GM23338 (cell line): ENCODE measurements around the gene ABHD12. TPM values are rescaled to one million over a fixed set of nuclear protein-coding genes. Genes with fewer than 3 reads are reported as not detected.

Experiments used
- ATAC-seq: fragments of 200-7000 bp; cut with Tn5 transposase; 3 replicates; pipeline ENCODE4 v1.9.1; 2020
- DNase-seq: peaks from one replicate; pipeline ENCODE4 v3.0.0-alpha.2; 2015; ENCODE audit warnings: low spot score
- H2AFZ ChIP-seq: fragments of 200-600 bp; sonication (generic); 2 replicates; pipeline ENCODE4 v1.8.0; 2016; ENCODE audit warnings: antibody characterized with exemption, mild to moderate bottlenecking, moderate library complexity
- H3F3A ChIP-seq: fragments of 200-600 bp; sonication (generic); replicated peaks from 2 replicates; pipeline ENCODE4 v1.8.0; 2017; ENCODE audit warnings: antibody characterized with exemption, mixed run types, low read depth
- H3K27ac ChIP-seq: fragments of 200-600 bp; sonication (generic); 2 replicates; pipeline ENCODE4 v1.6.1; 2016; ENCODE audit warnings: low read depth
- H3K27me3 ChIP-seq: fragments of 200-600 bp; sonication (generic); 2 replicates; pipeline ENCODE4 v1.8.0; 2016; ENCODE audit warnings: mild to moderate bottlenecking, mixed run types, moderate library complexity; ENCODE audit not compliant: insufficient read depth
- H3K36me3 ChIP-seq: fragments of 200-600 bp; sonication (generic); 2 replicates; pipeline ENCODE4 v1.8.0; 2016; ENCODE audit warnings: mild to moderate bottlenecking; ENCODE audit not compliant: insufficient read depth
- H3K4me1 ChIP-seq: fragments of 200-600 bp; sonication (generic); 2 replicates; pipeline ENCODE4 v1.8.0; 2016; ENCODE audit warnings: mild to moderate bottlenecking, moderate library complexity; ENCODE audit not compliant: insufficient read depth
- H3K4me2 ChIP-seq: fragments of 200-600 bp; sonication (generic); 2 replicates; pipeline ENCODE4 v1.7.1; 2017; ENCODE audit warnings: mixed run types
- H3K4me3 ChIP-seq: fragments of 200-600 bp; sonication (generic); 2 replicates; pipeline ENCODE4 v1.6.1; 2016; ENCODE audit warnings: mixed run types
- H3K79me2 ChIP-seq: fragments of 200-600 bp; sonication (generic); replicated peaks from 2 replicates; pipeline ENCODE4 v1.8.0; 2017; ENCODE audit warnings: mild to moderate bottlenecking; ENCODE audit not compliant: insufficient read depth
- H3K9me2 ChIP-seq: fragments of 200-600 bp; sonication (generic); 2 replicates; pipeline ENCODE4 v1.8.0; 2017; ENCODE audit not compliant: insufficient read depth
- H4K20me1 ChIP-seq: fragments of 200-600 bp; sonication (generic); replicated peaks from 2 replicates; pipeline ENCODE4 v1.8.0; 2017; ENCODE audit warnings: mild to moderate bottlenecking; ENCODE audit not compliant: insufficient read depth
- H3K27ac Mint-ChIP-seq: 2 replicates; pipeline ENCODE4 v1.8.0; 2020; ENCODE audit warnings: inconsistent platforms, mild to moderate bottlenecking, moderate library complexity, mixed read lengths
- H3K27me3 Mint-ChIP-seq: 3 replicates; pipeline ENCODE4 v1.8.0; 2022; ENCODE audit warnings: low read depth, mild to moderate bottlenecking, moderate library complexity, mixed read lengths, inconsistent platforms; ENCODE audit not compliant: insufficient read depth, poor library complexity
- H3K36me3 Mint-ChIP-seq: 3 replicates; pipeline ENCODE4 v1.8.0; 2021; ENCODE audit warnings: low read depth, mild to moderate bottlenecking, inconsistent platforms, moderate library complexity, mixed read lengths
- H3K4me1 Mint-ChIP-seq: 3 replicates; pipeline ENCODE4 v1.8.0; 2020; ENCODE audit warnings: mild to moderate bottlenecking, inconsistent platforms, mixed read lengths
- H3K4me3 Mint-ChIP-seq: 3 replicates; pipeline ENCODE4 v1.8.0; 2021; ENCODE audit warnings: moderate library complexity, mild to moderate bottlenecking, inconsistent platforms, mixed read lengths
- H3K9me3 Mint-ChIP-seq: 3 replicates; pipeline ENCODE4 v1.8.0; 2020; ENCODE audit warnings: moderate library complexity, mild to moderate bottlenecking, inconsistent platforms, mixed read lengths
- CTCF ChIP-seq, 2 experiments: fragments of 200-600 bp in 1 of 2; sonication (generic) in 1 of 2; conservative IDR thresholded peaks; 2 replicates each; pipeline versions ENCODE4 v1.5.1 to v1.6.1; 2016 to 2017; ENCODE audit warnings: antibody characterized with exemption in 2 of 2, low read depth in 2 of 2, mild to moderate bottlenecking in 2 of 2, moderate library complexity in 1 of 2
- ZNF331 ChIP-seq: fragments of 250-450 bp; sonication (Bioruptor Pico); IDR thresholded peaks from 2 replicates; pipeline ENCODE4 v1.5.0; 2020; ENCODE audit warnings: low read depth, mild to moderate bottlenecking, moderate library complexity
- ZNF462 ChIP-seq: fragments of 250-450 bp; sonication (Bioruptor Pico); IDR thresholded peaks from 2 replicates; pipeline ENCODE4 v1.5.0; 2020; ENCODE audit warnings: mild to moderate bottlenecking, moderate library complexity
- polyA plus RNA-seq: library from polyadenylated mRNA; unstranded; fragments of >200 nt; fragmentation: Nextera tagmentation; extraction: Ambion mirVana; gene quantifications from 2 replicates; pipeline ENCODE4 v1.2.1, GENCODE V29; 2016
- total RNA-seq: library from RNA; depleted of rRNA; stranded (reverse); fragments of >200 nt; shearing (Covaris generic); gene quantifications from 2 replicates; pipeline ENCODE4 v1.2.3, GENCODE V29; 2014

The ABHD12 gene
- total and polyA plus RNA-seq, 2 experiments from 2014 or later = 40.2 to 57.8 TPM

DNA sequence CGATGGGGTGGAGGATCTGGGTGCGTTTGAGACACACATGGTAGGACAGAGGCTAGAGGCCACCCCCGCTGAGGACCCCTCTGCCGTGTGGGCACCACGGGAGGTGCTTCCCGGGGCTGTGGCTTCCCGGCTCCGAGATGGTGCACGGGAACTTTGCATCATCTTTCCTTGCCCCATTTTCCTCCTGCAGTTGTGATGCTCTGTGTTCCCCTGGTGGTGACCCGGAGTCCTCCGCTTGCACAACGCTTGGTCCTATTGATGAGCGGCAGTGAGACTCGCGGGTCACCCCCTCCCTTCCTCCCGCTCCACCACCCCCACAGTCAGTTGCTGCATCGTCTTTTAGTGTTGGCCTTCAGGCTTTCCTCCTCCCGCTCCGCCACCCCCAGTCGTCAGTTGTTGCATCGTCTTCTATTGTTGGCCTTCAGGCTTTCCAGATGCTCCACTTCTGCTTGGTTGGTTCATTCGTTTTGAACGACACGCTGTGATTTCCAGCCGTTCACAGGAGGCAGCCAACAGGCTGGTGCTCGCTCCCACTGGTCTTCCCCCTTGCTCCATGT lies 105.5 kb downstream of the ABHD12 start:
- Mint-ChIP-seq H3K27ac (peak overlapping the region; percentile 83), H3K4me1 (peaks cover 8% of the 10 kb centered on the region; the same call in 2 of the 3 replicates), H3K27me3 (peaks cover 9% of the 10 kb centered on the region), H3K4me3 (no peak overlapping the region), H3K36me3 (peaks cover 54% of the 10 kb centered on the region), H3K9me3 (no peaks in the 10 kb centered on the region)
- Histone ChIP-seq H4K20me1 (no peaks in the 10 kb centered on the region), H3K4me2 (no peak overlapping the region), H3K79me2 (no peaks in the 10 kb centered on the region), H3K36me3 (peaks cover 2% of the 10 kb centered on the region; the same call in 1 of the 2 replicates), H3F3A (no peaks in the 10 kb centered on the region), H3K4me3 (no peak overlapping the region), H3K4me1 (no peaks in the 10 kb centered on the region), H3K27me3 (no peaks in the 10 kb centered on the region), H2AFZ (no peak overlapping the region), H3K27ac (no peak overlapping the region), H3K9me2 (no peaks in the 10 kb centered on the region)
- no peak for TF ChIP-seq ZNF331 (CRISPR knock-in tag)
- peak; percentile 21 to 34; a peak in 2 of 4 replicates for TF ChIP-seq CTCF (conservative IDR thresholded peaks at IDR 0.05; ENCODE audit: low read depth in 2 of 2)
- no peak for TF ChIP-seq ZNF462 (CRISPR knock-in tag)
- ATAC-seq (peak; percentile 65), DNase-seq (peak; percentile 59)
